H1 (cell line): ENCODE data around the gene LIMK2. TPM values are rescaled to one million over a fixed set of nuclear protein-coding genes. Genes with fewer than 3 reads are reported as not detected.

Source experiments
- CTCF ChIA-PET: fragments of 300-600 bp; sonication (Branson Sonifier 250); formaldehyde crosslinking; loops from one replicate; lab custom pipeline; 2021; ENCODE audit not compliant: partially characterized antibody; lab: Charles Lee
- POLR2A ChIA-PET: fragments of 300-600 bp; sonication (Branson Sonifier 250); formaldehyde crosslinking; loops from one replicate; lab custom pipeline; 2021; ENCODE audit warnings: inconsistent platforms; ENCODE audit not compliant: partially characterized antibody; lab: Charles Lee
- DNase-seq, 2 experiments: peaks; one replicate each; pipeline versions ENCODE4 v3.0.0 to v3.0.0-alpha.2; 2010 to 2022; ENCODE audit warnings: low spot score in 2 of 2, low read depth in 1 of 2, mixed read lengths in 1 of 2
- FAIRE-seq: peaks from 2 replicates; lab custom pipeline; 2011; peaks lifted over from hg19 to GRCh38; lab: Jason Lieb, UNC
- H2AFZ ChIP-seq: 2 replicates; pipeline ENCODE4 v1.8.1; 2012; ENCODE audit warnings: low read length, inconsistent platforms
- H2AK5ac ChIP-seq: 2 replicates; pipeline ENCODE4 v1.6.1; 2013; ENCODE audit warnings: low read depth, low read length
- H2BK120ac ChIP-seq: replicated peaks from 2 replicates; pipeline ENCODE3; 2013; ENCODE audit warnings: low read depth, low read length, inconsistent platforms
- H2BK12ac ChIP-seq: 2 replicates; pipeline ENCODE4 v1.6.1; 2013; ENCODE audit warnings: low read depth, low read length
- H2BK15ac ChIP-seq: 2 replicates; pipeline ENCODE4 v1.6.1; 2013; ENCODE audit warnings: low read length
- H2BK20ac ChIP-seq: 2 replicates; pipeline ENCODE4 v1.6.1; 2013; ENCODE audit warnings: low read length
- H2BK5ac ChIP-seq: 2 replicates; pipeline ENCODE4 v1.6.1; 2013; ENCODE audit warnings: low read depth, low read length
- H3K14ac ChIP-seq: 2 replicates; pipeline ENCODE4 v1.6.1; 2013; ENCODE audit warnings: inconsistent platforms; ENCODE audit not compliant: insufficient read length
- H3K18ac ChIP-seq: 2 replicates; pipeline ENCODE4 v1.6.1; 2013; ENCODE audit warnings: low read length; ENCODE audit errors: extremely low read depth
- H3K23ac ChIP-seq: 2 replicates; pipeline ENCODE4 v1.6.1; 2013; ENCODE audit warnings: inconsistent platforms; ENCODE audit not compliant: insufficient read length
- H3K23me2 ChIP-seq: 2 replicates; pipeline ENCODE4 v1.6.1; 2013; ENCODE audit warnings: low read depth, low read length
- H3K27ac ChIP-seq: 2 replicates; pipeline ENCODE4 v1.6.1; 2011; ENCODE audit warnings: low read depth, low read length, inconsistent platforms
- H3K27me3 ChIP-seq, 4 experiments: replicated peaks in 1 of 4; 1 replicate in 1 of 4; 2 replicates in 3 of 4; pipeline versions ENCODE4 v1.6.1 to v1.8.1; 2011 to 2013; ENCODE audit warnings: low read length in 3 of 4, mild to moderate bottlenecking in 3 of 4, inconsistent platforms in 2 of 4, mixed read lengths in 2 of 4, moderate library complexity in 1 of 4; ENCODE audit not compliant: control insufficient read depth in 3 of 4, insufficient read depth in 3 of 4; ENCODE audit errors: extremely low read depth in 1 of 4
- H3K36me3 ChIP-seq, 4 experiments: 2 replicates each; pipeline versions ENCODE4 v1.6.1 to v1.8.1; 2011 to 2013; ENCODE audit warnings: mild to moderate bottlenecking in 4 of 4, low read length in 3 of 4, moderate library complexity in 2 of 4, control low read depth in 1 of 4, inconsistent platforms in 1 of 4; ENCODE audit not compliant: insufficient read depth in 4 of 4, control insufficient read depth in 2 of 4
- H3K4ac ChIP-seq: replicated peaks from 2 replicates; pipeline ENCODE3; 2013; ENCODE audit warnings: low read length, low read depth, mixed read lengths, inconsistent platforms; ENCODE audit not compliant: insufficient read length
- H3K4me1 ChIP-seq, 4 experiments: replicated peaks in 1 of 4; 1 replicate in 1 of 4; 2 replicates in 3 of 4; pipeline versions ENCODE4 v1.6.1 to v1.8.1; 2011 to 2013; ENCODE audit warnings: low read length in 3 of 4, inconsistent platforms in 2 of 4, mixed read lengths in 1 of 4; ENCODE audit not compliant: insufficient read depth in 4 of 4, control insufficient read depth in 3 of 4
- H3K4me2 ChIP-seq, 2 experiments: 2 replicates each; pipeline versions ENCODE4 v1.6.1 to v1.8.1; 2011 to 2013; ENCODE audit warnings: low read depth in 2 of 2, low read length in 2 of 2, control low read depth in 1 of 2, inconsistent platforms in 1 of 2, mild to moderate bottlenecking in 1 of 2; ENCODE audit not compliant: insufficient read depth in 1 of 2
- H3K4me3 ChIP-seq, 4 experiments: fragments of 200-600, 300-600 bp in 1 of 4; sonication (generic), shearing (Covaris generic), sonication (Bioruptor Twin) in 1 of 4; 2 replicates each; pipeline versions ENCODE4 v1.5.1 to v1.8.1; 2011 to 2016; ENCODE audit warnings: low read length in 4 of 4, low read depth in 3 of 4, control low read depth in 2 of 4, inconsistent platforms in 2 of 4, mild to moderate bottlenecking in 2 of 4, mixed read lengths in 1 of 4, moderate library complexity in 1 of 4; ENCODE audit not compliant: insufficient read depth in 2 of 4; ENCODE audit errors: extremely low read depth in 1 of 4
- H3K56ac ChIP-seq: replicated peaks from 2 replicates; pipeline ENCODE3; 2013; ENCODE audit warnings: low read depth, mild to moderate bottlenecking, mixed read lengths, low read length, inconsistent platforms; ENCODE audit not compliant: insufficient read length
- H3K79me1 ChIP-seq: 2 replicates; pipeline ENCODE4 v1.6.1; 2013; ENCODE audit warnings: low read depth, low read length, control low read depth
- H3K79me2 ChIP-seq, 2 experiments: 2 replicates each; pipeline versions ENCODE4 v1.6.1 to v1.8.1; 2012 to 2013; ENCODE audit warnings: low read length in 2 of 2, mild to moderate bottlenecking in 2 of 2, inconsistent platforms in 1 of 2; ENCODE audit not compliant: insufficient read depth in 2 of 2, control insufficient read depth in 1 of 2
- H3K9ac ChIP-seq, 4 experiments: replicated peaks in 1 of 4; 1 replicate in 1 of 4; 2 replicates in 3 of 4; pipeline versions ENCODE4 v1.6.1 to v1.8.1; 2011 to 2013; ENCODE audit warnings: low read depth in 3 of 4, low read length in 3 of 4, control low read depth in 2 of 4, mild to moderate bottlenecking in 2 of 4, moderate library complexity in 2 of 4, inconsistent platforms in 1 of 4; ENCODE audit errors: extremely low read depth in 1 of 4
- H3K9me3 ChIP-seq, 2 experiments: 2 replicates each; pipeline versions ENCODE4 v1.6.1 to v1.8.1; 2012 to 2013; ENCODE audit warnings: mild to moderate bottlenecking in 2 of 2, moderate library complexity in 2 of 2, control low read depth in 1 of 2, inconsistent platforms in 1 of 2, low read depth in 1 of 2, low read length in 1 of 2, mixed read lengths in 1 of 2; ENCODE audit not compliant: insufficient read depth in 2 of 2
- H4K20me1 ChIP-seq, 2 experiments: replicated peaks in 1 of 2; 2 replicates each; pipeline versions ENCODE3 to v1.8.1; 2011 to 2013; ENCODE audit warnings: inconsistent platforms in 2 of 2, low read length in 2 of 2, mild to moderate bottlenecking in 1 of 2; ENCODE audit not compliant: insufficient read depth in 2 of 2, control insufficient read depth in 1 of 2
- H4K5ac ChIP-seq: 2 replicates; pipeline ENCODE4 v1.6.1; 2013; ENCODE audit warnings: low read length, low read depth, mixed read lengths, inconsistent platforms; ENCODE audit not compliant: insufficient read length
- H4K8ac ChIP-seq: 2 replicates; pipeline ENCODE4 v1.8.0; 2013; ENCODE audit warnings: mild to moderate bottlenecking, moderate library complexity, low read length, inconsistent platforms; ENCODE audit not compliant: insufficient read depth; ENCODE audit errors: extremely low read depth
- H4K91ac ChIP-seq: replicated peaks from 2 replicates; pipeline ENCODE3; 2013; ENCODE audit warnings: low read length, mixed read lengths, inconsistent platforms; ENCODE audit not compliant: insufficient read length
- ASH2L ChIP-seq: fragments of 200-600, 300-600 bp; sonication (generic); IDR thresholded peaks from one replicate; pipeline ENCODE4 v1.7.1; 2017; ENCODE audit warnings: low read length
- CBX5 ChIP-seq: fragments of 300-800, 300-1000 bp; sonication (generic); IDR thresholded peaks from 2 replicates; pipeline ENCODE4 v1.7.1; 2016; ENCODE audit warnings: antibody characterized with exemption, low read length, low read depth
- CREB1 ChIP-seq: IDR thresholded peaks from 2 replicates; pipeline ENCODE4 v1.6.1; 2012; ENCODE audit warnings: inconsistent platforms
- EGR1 ChIP-seq: IDR thresholded peaks from 2 replicates; pipeline ENCODE4 v1.6.1; 2011; ENCODE audit warnings: low read depth, low read length, borderline replicate concordance
- FOSL1 ChIP-seq: IDR thresholded peaks from 2 replicates; pipeline ENCODE4 v1.6.1; 2011; ENCODE audit warnings: mild to moderate bottlenecking, low read depth, low read length, moderate library complexity; ENCODE audit not compliant: insufficient read depth
- WGBS, 2 experiments: shearing (Covaris generic) in 1 of 2; methylation state at CpG; one replicate each; pipeline versions ENCODE4 v1.1.6 to v1.1.7; 2013 to 2015; ENCODE audit warnings: low lambda C conversion rate in 2 of 2, mixed read lengths in 2 of 2, inconsistent platforms in 1 of 2, low coverage in 1 of 2, missing lambda C conversion rate in 1 of 2; ENCODE audit not compliant: insufficient replicate concordance in 2 of 2, insufficient coverage in 1 of 2, insufficient read length in 1 of 2; ENCODE audit errors: extremely low coverage in 1 of 2, missing lambda C conversion rate in 1 of 2; 5-methylcytosine and 5-hydroxymethylcytosine counted together
- polyA plus RNA-seq, 7 experiments: library from polyadenylated mRNA; depleted of rRNA in 3 of 7; stranded (reverse) in 5 of 7; unstranded in 2 of 7; fragments of >200 nt in 5 of 7; fragments of 200-250 nt in 2 of 7; gene quantifications; 1 replicate in 5 of 7; 2 replicates in 1 of 7; 4 replicates in 1 of 7; pipeline versions ENCODE4 v1.2.1 to v1.2.3, GENCODE V29; 2011 to 2013; ENCODE audit warnings: missing spikeins in 2 of 7, mixed read lengths in 2 of 7
- total RNA-seq: library from RNA; stranded (reverse); fragmentation: NEBNext Ultra II Directional; extraction: Animal tissue kit (Norgen Biotek cat#: 25700); gene quantifications from 2 replicates; pipeline ENCODE4 v1.2.1, GENCODE V29; 2021

Gene LIMK2
- total and polyA plus RNA-seq, 2 of the 8 experiments (the other 6 are each of a cell fraction or from before 2014, with no cell fraction given) = 13.2 to 37.6 TPM

DNA sequence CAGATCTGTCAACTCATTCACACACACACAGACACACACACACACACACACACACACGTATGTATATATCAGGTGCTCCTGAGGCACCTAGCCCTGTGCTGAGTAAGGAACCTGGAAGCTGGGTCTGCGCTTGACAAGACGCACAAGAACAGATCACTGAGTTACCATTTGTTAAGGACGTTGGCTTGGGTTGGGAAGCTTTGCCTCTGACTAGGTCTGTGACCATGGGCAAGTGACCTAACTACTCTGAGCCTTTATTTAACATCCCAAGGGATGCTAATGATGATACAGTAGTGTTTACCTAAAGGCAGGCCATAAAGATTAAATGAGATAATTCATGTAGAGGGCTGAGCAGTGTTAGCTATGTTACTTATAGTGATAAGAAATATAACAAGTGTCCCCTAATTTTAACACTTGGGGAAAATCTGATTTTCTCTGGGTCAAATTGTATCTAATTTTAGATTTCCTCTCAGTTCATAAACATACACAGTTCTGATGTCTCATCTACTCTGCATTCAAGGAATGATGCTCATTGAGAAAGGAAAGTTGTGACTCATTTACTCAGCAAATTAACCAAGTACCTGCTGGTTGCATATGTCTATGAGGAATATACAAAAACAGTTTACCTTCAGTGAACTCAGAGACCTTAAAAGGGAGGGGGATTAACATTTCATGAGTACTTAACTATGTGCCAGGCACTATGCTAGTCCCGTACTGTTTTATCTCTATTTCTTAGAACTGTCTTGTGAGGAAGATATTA is 38.5 kb upstream of the LIMK2 start:
- no peak overlapping the region for H3K4me2 ChIP-seq
- CTCF ChIA-PET = interaction anchor here (0.6 kb wide), 2 partner anchors 99 to 195 kb away, joined by 3 read pairs; no protein-coding TSS in a partner anchor

More for the DNA sequence above, 38.5 kb upstream of the LIMK2 start:
- FAIRE-seq (no peak), DNase-seq (no peak)
- TF ChIP-seq EGR1 = no peak
- TF ChIP-seq CBX5 = no peak
- no peak for TF ChIP-seq ASH2L
- TF ChIP-seq FOSL1 = no peak
- TF ChIP-seq CREB1 = no peak
- Histone ChIP-seq H3K18ac (no peak overlapping the region), H4K8ac (no peak overlapping the region), H3K4me1 (no peaks in the 10 kb centered on the region), H3K23me2 (no peaks in the 10 kb centered on the region), H4K20me1 (peaks cover 2% of the 10 kb centered on the region in 2 experiments), H3K23ac (no peak overlapping the region), H2BK5ac (no peak overlapping the region), H3K4me3 (no peak overlapping the region), H2BK15ac (no peak overlapping the region), H2AFZ (no peak overlapping the region), H3K27me3 (no peaks in the 10 kb centered on the region), H2BK120ac (no peak overlapping the region), H3K9me3 (no peaks in the 10 kb centered on the region), H4K91ac (no peak overlapping the region), H2BK12ac (no peak overlapping the region), H3K79me1 (no peaks in the 10 kb centered on the region), H4K5ac (no peak overlapping the region), H2BK20ac (no peak overlapping the region), H3K79me2 (peaks cover 0 to 7% of the 10 kb centered on the region in 2 experiments; a peak in 2 of 4 replicates), H3K56ac (no peak overlapping the region), H3K27ac (no peak overlapping the region), H3K4ac (no peak overlapping the region), H3K14ac (no peak overlapping the region), H3K36me3 (no peaks in the 10 kb centered on the region), H3K9ac (no peak overlapping the region), H2AK5ac (no peak overlapping the region)
- WGBS, 2 experiments = 87% methylated on average over 5 of the region's 5 CpGs; no CpG with 5 or more reads in 1 of the 2 experiments
- POLR2A ChIA-PET = interaction anchor here (0.6 kb wide), 1 partner anchor 39 kb away, joined by 3 read pairs; the partner anchor contains the start of gene LIMK2
